ENCODE results near the gene PCDH15.

DNA sequence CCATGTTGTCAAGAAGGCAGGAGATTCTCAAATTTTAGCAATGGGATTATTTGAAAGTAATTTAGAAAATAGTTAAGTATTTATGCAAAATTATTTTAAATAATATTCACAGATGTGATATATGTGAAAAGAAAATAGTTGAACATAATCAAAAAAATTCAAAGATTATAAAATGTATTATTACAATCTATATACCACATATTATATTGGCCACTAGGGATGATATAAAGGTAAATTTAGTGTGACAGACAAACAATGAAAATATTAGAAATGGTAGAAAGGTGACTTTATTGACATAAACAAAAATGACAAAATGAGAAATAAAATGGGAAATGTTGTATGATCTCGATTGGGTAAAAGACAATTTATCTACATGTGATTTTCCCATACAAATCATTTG lies 385.5 kb downstream of the PCDH15 start:
- TF ChIP-seq EZH2 (IDR thresholded peaks at IDR 0.05; ENCODE audit: borderline replicate concordance, low read depth, low read length, poor library complexity, severe bottlenecking) = no peak
- TF ChIP-seq, protein P1, sequence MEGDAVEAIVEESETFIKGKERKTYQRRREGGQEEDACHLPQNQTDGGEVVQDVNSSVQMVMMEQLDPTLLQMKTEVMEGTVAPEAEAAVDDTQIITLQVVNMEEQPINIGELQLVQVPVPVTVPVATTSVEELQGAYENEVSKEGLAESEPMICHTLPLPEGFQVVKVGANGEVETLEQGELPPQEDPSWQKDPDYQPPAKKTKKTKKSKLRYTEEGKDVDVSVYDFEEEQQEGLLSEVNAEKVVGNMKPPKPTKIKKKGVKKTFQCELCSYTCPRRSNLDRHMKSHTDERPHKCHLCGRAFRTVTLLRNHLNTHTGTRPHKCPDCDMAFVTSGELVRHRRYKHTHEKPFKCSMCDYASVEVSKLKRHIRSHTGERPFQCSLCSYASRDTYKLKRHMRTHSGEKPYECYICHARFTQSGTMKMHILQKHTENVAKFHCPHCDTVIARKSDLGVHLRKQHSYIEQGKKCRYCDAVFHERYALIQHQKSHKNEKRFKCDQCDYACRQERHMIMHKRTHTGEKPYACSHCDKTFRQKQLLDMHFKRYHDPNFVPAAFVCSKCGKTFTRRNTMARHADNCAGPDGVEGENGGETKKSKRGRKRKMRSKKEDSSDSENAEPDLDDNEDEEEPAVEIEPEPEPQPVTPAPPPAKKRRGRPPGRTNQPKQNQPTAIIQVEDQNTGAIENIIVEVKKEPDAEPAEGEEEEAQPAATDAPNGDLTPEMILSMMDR (conservative IDR thresholded peaks at IDR 0.05; ENCODE audit: low read depth, low read length) = no peak

Data from A673 (cell line).